B cell (primary cell): ENCODE data around the gene ANKDD1A.

Source experiments
- CTCF ChIP-seq: fragments of 200-600 bp; IDR thresholded peaks from one replicate; pipeline ENCODE4 v1.8.0; 2022; ENCODE audit warnings: antibody characterized with exemption, mild to moderate bottlenecking
- EZH2 ChIP-seq: IDR thresholded peaks from 2 replicates; pipeline ENCODE4 v1.6.1; 2012; ENCODE audit warnings: borderline replicate concordance, low read depth, mild to moderate bottlenecking, moderate library complexity, low read length; ENCODE audit not compliant: insufficient read depth, poor library complexity, severe bottlenecking

- TF ChIP-seq EZH2 = no peak
- no peak for TF ChIP-seq CTCF
These were observed 93.3 kb downstream of the ANKDD1A start for GRCh38 chr15:65004993-65005392.
